ENCODE measurements around the gene VDAC2.
"Not testable (repeated sequence)": the region's sequence is repeated elsewhere in the genome, so short reads cannot be mapped to it uniquely, and the experiment has no call there.

Gene VDAC2

DNA sequence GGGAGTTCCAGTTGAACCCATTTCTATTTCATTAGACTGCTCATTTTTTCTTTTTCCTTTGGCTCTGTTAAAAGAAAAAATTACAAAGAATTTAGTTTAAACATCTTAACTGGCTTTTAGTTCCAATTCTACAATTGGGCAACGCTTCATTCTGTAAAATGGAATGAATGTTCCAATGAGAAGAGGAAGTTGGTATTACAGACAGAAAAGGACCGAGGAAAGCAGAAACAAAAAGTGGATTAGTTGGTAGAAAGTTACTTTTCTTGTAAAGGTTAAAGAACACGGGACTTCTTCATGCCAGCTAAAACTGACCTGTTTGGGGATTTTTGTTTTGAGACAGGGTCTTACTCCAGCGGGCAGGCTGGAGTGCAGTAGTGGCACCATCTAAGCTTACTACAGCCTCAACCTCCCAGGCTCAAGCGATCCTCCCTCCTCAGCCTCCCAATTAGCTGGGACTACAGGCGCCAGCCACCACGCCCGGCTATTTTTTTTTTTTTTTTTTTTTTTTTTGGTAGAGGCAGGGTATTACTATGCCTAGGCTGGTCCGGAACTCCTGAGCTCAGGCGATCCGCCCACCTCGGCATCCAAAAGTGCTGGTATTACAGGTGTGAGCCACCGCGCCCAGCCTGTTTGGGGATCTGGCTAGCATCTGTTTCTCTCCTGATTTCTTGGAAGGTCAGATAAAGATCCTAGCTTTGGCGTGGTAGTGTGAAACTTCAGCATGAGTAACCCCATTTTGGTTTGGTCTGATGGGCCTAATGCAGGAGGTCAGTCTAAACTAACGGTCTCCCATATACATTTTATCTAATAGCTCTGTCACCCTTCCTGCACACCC lies 1.3 kb upstream of the VDAC2 start:
- TF ChIP-seq, protein P1, sequence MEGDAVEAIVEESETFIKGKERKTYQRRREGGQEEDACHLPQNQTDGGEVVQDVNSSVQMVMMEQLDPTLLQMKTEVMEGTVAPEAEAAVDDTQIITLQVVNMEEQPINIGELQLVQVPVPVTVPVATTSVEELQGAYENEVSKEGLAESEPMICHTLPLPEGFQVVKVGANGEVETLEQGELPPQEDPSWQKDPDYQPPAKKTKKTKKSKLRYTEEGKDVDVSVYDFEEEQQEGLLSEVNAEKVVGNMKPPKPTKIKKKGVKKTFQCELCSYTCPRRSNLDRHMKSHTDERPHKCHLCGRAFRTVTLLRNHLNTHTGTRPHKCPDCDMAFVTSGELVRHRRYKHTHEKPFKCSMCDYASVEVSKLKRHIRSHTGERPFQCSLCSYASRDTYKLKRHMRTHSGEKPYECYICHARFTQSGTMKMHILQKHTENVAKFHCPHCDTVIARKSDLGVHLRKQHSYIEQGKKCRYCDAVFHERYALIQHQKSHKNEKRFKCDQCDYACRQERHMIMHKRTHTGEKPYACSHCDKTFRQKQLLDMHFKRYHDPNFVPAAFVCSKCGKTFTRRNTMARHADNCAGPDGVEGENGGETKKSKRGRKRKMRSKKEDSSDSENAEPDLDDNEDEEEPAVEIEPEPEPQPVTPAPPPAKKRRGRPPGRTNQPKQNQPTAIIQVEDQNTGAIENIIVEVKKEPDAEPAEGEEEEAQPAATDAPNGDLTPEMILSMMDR (IDR thresholded peaks at IDR 0.05; ENCODE audit: extremely low read depth, missing control alignments): no peak
- no peak for DNase-seq (ENCODE audit: low spot score)

DNA sequence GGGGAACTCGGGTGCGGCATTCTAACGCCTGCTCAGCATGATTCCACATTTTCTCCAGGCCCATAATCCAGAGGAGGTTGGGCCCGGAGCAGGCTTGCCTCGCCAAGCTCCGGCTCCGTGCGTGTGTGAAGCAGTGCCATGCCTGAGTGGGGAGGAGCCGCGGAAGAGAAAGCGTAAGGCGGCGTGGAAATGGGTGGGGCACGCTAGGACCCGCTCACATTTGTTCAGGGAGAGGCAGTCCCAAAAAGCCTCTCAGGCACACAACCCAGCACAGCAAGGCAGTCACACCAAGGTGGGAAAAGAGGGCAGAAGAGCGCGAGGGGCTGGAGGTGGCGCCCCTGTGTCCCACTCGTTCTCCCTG lies 695 bp upstream of the VDAC2 start:
- TF ChIP-seq, protein P1 (IDR thresholded peaks at IDR 0.05; ENCODE audit: extremely low read depth, missing control alignments): no peak
- DNase-seq (ENCODE audit: low spot score): peak; percentile 77

DNA sequence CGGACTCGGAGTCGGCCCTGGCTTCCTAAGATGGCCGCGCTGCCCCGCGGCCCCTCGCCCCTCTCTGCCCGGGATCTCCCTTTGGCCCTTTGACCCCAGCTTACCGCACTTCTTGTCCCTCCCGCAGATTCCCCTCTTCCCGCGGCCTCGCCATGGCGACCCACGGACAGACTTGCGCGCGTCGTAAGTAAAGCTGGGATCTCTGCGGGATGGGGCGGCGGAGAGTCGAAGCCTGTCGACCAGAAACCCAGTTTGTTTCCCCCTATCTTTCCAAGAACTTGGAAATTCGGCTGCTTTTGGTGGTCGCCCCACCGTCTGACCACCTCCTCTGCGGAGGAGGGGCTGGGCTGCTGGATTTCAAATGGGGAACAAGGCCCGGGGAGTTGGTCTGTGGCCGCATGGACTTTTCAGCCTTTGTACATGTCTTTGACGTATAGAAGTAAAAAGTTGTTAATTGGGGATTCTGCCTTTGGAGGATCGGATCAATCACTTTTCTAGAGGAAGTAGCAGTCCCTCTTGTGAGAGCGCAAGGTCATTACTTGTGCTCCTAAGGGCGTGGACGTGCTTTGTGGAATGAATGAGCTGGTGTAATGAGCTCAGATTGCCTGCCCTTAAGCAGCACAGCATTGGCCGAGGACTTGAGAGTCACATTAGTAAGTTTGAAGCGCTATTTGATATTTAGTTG lies 553 bp downstream of the VDAC2 start:
- TF ChIP-seq, protein P1 (IDR thresholded peaks at IDR 0.05; ENCODE audit: extremely low read depth, missing control alignments): no peak
- peak; percentile 49 for DNase-seq (ENCODE audit: low spot score)

DNA sequence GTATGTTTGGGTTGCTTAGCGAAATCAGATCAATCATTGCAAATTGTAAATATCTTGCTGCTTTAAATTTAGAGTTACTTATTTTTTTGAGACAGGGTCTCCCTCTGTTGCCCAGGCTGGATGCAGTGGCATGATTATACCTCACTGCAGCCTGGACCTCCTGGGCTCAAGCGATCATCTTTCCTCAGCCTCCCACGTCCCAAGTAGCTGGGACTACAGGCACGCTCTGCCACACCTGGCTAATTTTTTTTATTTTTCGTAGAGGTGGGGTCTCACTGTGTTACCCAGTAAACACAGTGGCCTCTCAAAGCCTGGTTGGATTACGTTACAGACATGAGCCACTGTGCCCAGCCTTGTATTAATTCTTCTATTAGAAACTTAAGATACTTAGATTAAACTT lies 1.7 kb downstream of the VDAC2 start:
- TF ChIP-seq, protein P1 (IDR thresholded peaks at IDR 0.05; ENCODE audit: extremely low read depth, missing control alignments): no peak
- DNase-seq (ENCODE audit: low spot score): no peak

DNA sequence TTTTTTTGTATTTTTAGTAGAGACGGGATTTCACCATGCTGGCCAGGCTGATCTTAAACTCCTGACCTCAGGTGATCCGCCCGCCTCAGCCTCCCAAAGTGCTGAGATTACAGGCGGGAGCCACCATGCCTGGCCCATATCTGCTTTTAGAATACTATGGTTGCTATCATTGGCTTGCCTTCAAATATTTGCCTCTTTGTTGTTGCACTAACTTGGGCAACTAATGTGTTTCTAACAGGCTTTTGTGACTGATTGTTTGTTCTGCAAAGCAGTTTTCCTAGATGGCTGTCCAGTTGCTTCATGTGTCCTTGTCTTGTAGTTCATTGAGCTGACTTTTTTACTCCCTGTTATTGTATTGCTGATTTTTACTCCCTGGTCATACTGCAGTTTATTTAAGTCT lies 9.7 kb downstream of the VDAC2 start:
- no peak for DNase-seq (ENCODE audit: low spot score)
- TF ChIP-seq, protein P1 (IDR thresholded peaks at IDR 0.05; ENCODE audit: extremely low read depth, missing control alignments): no peak

DNA sequence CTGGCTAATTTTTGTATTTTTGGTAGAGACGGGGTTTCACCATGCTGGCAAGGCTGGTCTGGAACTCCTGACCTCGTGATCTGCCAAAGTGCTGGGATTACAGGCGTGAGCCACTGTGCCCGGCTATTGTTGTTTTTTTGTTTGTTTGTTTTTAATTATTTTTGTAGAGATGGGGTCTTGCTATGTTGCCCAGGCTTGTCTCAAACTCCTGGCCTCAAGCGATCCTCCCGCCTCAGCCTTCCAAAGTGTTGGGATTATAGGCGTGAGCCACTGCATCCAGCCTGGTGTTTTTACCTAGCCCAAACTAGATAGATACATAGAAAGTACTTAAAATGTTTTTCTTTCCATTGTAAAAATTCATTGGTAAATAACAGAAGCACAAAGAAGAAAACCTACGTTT lies 10.9 kb downstream of the VDAC2 start:
- not testable (repeated sequence) for DNase-seq (ENCODE audit: low spot score)

DNA sequence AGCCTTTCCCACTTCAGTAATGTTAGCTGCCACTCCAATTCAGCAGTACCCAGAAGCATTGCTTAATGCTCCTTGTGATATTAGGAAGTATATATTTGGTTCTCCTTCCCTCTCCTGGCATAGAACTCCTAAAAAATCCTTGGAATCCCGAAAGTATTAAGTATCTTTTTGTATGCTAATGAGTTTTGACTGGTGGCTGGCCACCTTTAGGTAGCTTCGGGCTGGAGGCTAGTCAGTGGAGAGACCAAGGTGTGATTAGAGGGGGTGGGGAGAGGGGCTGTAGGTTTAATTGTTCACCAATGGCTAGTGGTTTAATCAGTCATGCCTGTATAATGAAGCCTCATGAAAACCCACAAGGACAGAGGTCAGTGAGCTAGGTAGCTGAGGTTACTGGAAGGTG lies 12.9 kb downstream of the VDAC2 start:
- no peak for DNase-seq (ENCODE audit: low spot score)

More for the DNA sequence above, 12.9 kb downstream of the VDAC2 start:
- TF ChIP-seq, protein P1 (IDR thresholded peaks at IDR 0.05; ENCODE audit: extremely low read depth, missing control alignments): no peak
